AG04449 (cell line): ENCODE measurements around the gene WFDC2.

Source experiments
- CTCF ChIA-PET: fragments of 350-600 bp; formaldehyde crosslinking; extraction: SDS; loops from one replicate; lab custom pipeline; 2021; ENCODE audit warnings: antibody characterized with exemption; lab: Yijun Ruan, JAX
- POLR2A ChIA-PET: fragments of 400-600, 350-600 bp; formaldehyde crosslinking; extraction: SDS; loops from one replicate; lab custom pipeline; 2020; ENCODE audit warnings: antibody characterized with exemption, inconsistent platforms; lab: Yijun Ruan, JAX
- DNase-seq: peaks from one replicate; pipeline ENCODE4 v3.0.0-alpha.2; 2010; ENCODE audit warnings: low read depth, low spot score
- H3K4me3 ChIP-seq: 2 replicates; pipeline ENCODE4 v1.5.1; 2011; ENCODE audit warnings: low read depth, mild to moderate bottlenecking, control low read depth, low read length
- CTCF ChIP-seq: IDR thresholded peaks from one replicate; pipeline ENCODE4 v1.5.1; 2011; ENCODE audit warnings: mild to moderate bottlenecking, moderate library complexity, low read length, control low read depth, inconsistent platforms; ENCODE audit not compliant: insufficient read depth; ENCODE audit errors: missing control alignments

Gene WFDC2

GRCh38 chr20:45436732-45437485 lies 32.6 kb upstream of the WFDC2 start:
- peak; percentile 95 for TF ChIP-seq CTCF
- ChIA-PET POLR2A (interaction anchor here (0.5 to 1.7 kb wide), 6 partner anchors 21 to 100 kb away, joined by 3 to 10 read pairs (median 4); partner anchors contain the start of genes PIGT and SYS1), CTCF (interaction anchor here (0.6 to 14.0 kb wide), 41 partner anchors 10 to 401 kb away, joined by 3 to 460 read pairs (median 7); partner anchors contain the start of genes DBNDD2, MATN4, PIGT and SDC4)
- no peak for DNase-seq
- H3K4me3 ChIP-seq = peak overlapping the region; percentile 60

GRCh38 chr20:45440424-45440823 lies 29.1 kb upstream of the WFDC2 start:
- TF ChIP-seq CTCF = no peak
- ChIA-PET POLR2A (no interaction called here), CTCF (interaction anchor here (1.2 to 14.0 kb wide), 7 partner anchors 7 to 146 kb away, joined by 4 to 460 read pairs (median 9); partner anchors contain the start of gene SYS1)
- no peak overlapping the region for H3K4me3 ChIP-seq
- no peak for DNase-seq

GRCh38 chr20:45440891-45441685 lies 28.5 kb upstream of the WFDC2 start:
- ChIA-PET POLR2A (no interaction called here), CTCF (interaction anchor here (6.1 to 14.0 kb wide), 3 partner anchors 7 to 121 kb away, joined by 101 to 460 read pairs (median 178); no protein-coding TSS in a partner anchor)
- no peak for TF ChIP-seq CTCF

GRCh38 chr20:45441746-45442145 lies 27.8 kb upstream of the WFDC2 start:
- POLR2A ChIA-PET = no interaction called here
- CTCF ChIA-PET = no interaction called here
- DNase-seq = no peak
- TF ChIP-seq CTCF = no peak
- H3K4me3 ChIP-seq = no peak overlapping the region

More at GRCh38 chr20:45440891-45441685, 28.5 kb upstream of the WFDC2 start:
- no peak for DNase-seq
- no peak overlapping the region for H3K4me3 ChIP-seq

GRCh38 chr20:45444050-45444449 lies 25.5 kb upstream of the WFDC2 start:
- ChIA-PET POLR2A (no interaction called here), CTCF (interaction anchor here (1.0 to 7.4 kb wide), 7 partner anchors 6 to 132 kb away, joined by 3 to 101 read pairs (median 3); no protein-coding TSS in a partner anchor)
- no peak for TF ChIP-seq CTCF
- H3K4me3 ChIP-seq = no peak overlapping the region
- DNase-seq = no peak
